ENCODE measurements around the gene TMEM45A.
"Not testable (repeated sequence)": the region's sequence is repeated elsewhere in the genome, so short reads cannot be mapped to it uniquely, and the experiment has no call there.

Gene TMEM45A

DNA sequence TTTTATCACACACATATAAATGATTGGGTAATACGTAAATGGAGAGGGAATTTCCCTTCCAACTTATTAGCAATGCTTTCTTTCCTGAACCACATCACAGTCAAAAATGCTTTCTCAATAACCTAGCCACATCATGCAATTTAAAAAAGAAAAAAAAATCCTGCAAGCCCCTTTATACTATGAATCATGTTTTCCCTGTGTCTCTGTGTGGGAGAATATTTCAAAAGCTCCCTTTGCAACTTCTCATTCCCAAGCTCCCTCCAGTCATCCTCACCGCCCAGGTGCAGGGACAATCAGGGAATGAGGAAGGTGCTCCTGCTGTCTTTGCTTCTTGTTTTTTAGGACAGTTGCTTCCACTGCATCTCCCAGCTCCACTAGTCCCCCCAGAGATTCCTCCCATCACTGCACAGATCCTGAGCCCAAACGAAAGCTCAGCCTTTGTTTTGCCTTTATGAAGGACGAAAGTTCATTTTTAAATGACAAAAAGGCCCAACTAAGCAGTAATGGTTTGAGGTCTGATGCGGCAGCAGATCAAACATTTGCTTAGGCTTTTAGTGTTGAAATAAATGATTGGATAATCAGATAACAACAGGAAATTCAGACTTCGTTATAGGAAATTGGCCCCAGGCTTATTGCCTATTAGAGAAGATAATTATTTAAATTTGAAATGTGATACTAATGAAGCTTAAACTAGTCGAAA, 69.2 kb downstream of the TMEM45A start:
- DNase-seq, result no peak
- TF ChIP-seq POLR2A (IDR thresholded peaks at IDR 0.05; ENCODE audit: low read length) (no peak), GATA1 (IDR thresholded peaks at IDR 0.05; ENCODE audit: low read depth, low read length) (no peak)

DNA sequence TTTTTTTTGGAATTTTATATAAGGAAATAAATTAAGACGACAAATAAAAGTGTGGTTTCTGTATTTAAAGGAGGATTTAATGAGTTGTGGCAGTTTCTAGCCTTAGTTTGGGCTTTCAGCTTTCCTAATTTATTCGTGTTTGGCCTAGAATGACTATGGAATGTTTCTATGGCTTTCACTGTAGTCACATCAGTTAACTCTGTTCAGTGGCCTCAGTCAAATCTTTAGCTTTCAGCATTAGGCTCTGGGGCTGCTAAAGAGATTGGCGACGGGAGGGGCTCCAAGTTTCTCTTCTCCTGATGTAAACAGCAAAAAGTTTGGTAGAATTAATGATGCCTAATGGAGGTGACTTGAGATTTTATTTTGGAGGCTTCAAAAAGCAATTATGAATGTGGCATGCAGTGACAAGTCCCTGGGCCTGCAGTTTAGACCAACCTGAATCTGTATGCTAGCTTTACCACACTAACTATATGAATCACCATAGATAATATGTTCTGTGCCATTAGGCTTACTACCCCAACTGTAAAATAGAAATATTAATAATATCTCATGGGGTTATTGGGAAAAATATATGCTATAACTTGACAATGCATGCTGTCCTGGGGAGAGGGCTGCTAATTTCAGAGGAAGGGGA, 69.9 kb downstream of the TMEM45A start:
- TF ChIP-seq GATA1 (IDR thresholded peaks at IDR 0.05; ENCODE audit: low read depth, low read length) (no peak), POLR2A (IDR thresholded peaks at IDR 0.05; ENCODE audit: low read length) (no peak)
- no peak for DNase-seq

DNA sequence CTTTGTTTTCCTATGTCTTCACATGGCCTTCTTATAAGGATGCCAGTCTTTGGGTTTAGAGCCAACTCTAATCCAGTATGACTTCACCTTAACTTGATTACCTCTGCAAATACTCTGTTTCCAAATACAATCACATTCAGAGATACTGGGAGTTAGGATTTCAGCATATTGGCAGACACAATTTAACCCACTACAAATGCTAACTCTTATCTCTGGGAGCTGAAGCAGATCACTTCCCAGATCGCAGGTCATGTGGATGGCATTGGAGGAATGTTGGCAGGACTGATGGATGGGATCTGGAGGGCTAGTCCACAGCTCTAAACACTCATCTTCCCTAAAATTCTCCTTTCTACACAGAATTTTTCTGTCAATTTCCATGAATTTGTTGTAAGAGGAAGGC, 70.8 kb downstream of the TMEM45A start:
- TF ChIP-seq GATA1 (IDR thresholded peaks at IDR 0.05; ENCODE audit: low read depth, low read length) (no peak), POLR2A (IDR thresholded peaks at IDR 0.05; ENCODE audit: low read length) (no peak)
- no peak for DNase-seq

DNA sequence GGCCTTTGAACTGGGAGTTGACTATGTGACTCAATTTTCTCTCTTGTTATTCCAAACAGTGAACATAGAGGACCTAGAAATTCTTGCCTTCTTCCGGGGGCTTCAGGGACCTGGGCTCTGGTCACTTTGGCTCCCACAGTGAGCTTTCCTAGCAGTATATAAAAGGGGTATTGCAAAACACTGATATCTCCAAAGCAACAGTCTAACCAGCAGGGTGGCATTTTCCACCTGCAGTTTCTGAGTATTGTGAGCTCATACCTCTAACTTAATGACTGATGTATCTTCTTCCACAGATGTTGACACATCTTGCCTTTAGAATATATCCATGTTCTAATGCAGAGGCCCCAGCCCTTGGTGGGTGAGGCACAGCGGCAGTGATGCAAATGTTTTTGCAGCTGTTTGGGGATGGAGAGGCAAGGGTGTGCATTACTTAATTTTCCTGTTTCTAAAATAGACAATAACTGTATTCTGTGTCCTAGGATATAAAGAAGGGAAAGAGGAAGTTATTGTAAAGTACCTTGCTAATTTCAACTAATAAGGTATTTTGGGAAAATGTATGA, 71.3 kb downstream of the TMEM45A start:
- TF ChIP-seq GATA1 (IDR thresholded peaks at IDR 0.05; ENCODE audit: low read depth, low read length), result no peak
- no peak for TF ChIP-seq POLR2A (IDR thresholded peaks at IDR 0.05; ENCODE audit: low read length)
- DNase-seq, result no peak

DNA sequence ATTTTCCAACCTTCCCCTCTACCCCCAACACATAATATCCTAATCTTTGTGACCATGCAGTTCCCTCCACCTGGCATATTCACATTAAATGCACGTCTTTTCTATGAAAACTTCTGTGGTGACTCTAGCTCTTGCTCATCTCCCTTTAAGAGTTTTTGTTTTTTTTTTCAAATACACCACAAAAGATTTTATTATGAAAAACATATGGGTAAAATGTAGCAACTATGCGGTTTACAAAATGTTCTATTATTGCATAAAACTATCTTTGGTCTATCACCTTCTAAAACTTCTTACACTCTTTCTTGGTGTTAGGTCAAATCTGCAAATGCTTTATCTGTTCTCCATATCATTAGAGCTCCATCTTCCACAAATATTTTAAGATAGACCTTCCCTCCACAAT, 78.4 kb downstream of the TMEM45A start:
- TF ChIP-seq POLR2A (IDR thresholded peaks at IDR 0.05; ENCODE audit: low read length), result no peak
- no peak for TF ChIP-seq GATA1 (IDR thresholded peaks at IDR 0.05; ENCODE audit: low read depth, low read length)

DNA sequence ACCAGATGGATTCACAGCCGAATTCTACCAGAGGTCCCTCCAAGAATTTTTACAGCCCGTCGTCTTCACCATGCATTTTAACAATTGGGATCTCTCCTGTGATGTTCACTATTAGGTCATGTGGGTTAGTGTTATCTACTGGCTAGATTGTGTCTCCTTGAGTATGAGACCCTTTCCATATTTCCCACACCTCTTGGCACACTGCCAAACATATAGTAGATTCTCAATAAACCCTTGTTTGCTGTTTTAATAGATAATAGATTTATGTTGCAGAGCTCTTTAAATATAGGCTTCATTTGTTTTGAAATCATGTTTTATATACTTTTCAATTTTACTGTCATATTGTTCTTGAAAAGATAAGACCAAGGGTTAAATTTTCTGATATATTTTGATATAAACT, 82.1 kb downstream of the TMEM45A start:
- no peak for DNase-seq
- TF ChIP-seq POLR2A (IDR thresholded peaks at IDR 0.05; ENCODE audit: low read length) (no peak), GATA1 (IDR thresholded peaks at IDR 0.05; ENCODE audit: low read depth, low read length) (no peak)

More for the DNA sequence above, 78.4 kb downstream of the TMEM45A start:
- no peak for DNase-seq

DNA sequence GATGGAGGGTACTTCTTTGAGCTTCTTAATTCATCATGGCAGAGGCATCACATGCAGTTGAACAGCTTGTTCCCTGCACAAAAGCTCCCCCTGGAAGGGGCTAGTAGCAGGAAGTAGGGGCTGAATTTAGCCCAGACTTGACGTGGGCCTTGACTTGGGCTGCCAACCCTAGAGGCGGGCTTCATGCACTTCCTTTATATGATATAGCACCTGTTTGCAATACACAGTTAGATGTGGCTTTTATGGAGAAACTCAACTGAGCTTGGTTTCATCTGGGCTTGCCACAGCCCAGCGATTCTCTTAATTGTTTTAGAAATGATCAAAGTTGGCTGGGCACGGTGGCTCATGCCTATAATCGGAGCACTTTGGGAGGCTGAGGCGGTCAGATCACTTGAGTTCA, 83.3 kb downstream of the TMEM45A start:
- DNase-seq, result no peak
- no peak for TF ChIP-seq GATA1 (IDR thresholded peaks at IDR 0.05; ENCODE audit: low read depth, low read length)
- no peak for TF ChIP-seq POLR2A (IDR thresholded peaks at IDR 0.05; ENCODE audit: low read length)

DNA sequence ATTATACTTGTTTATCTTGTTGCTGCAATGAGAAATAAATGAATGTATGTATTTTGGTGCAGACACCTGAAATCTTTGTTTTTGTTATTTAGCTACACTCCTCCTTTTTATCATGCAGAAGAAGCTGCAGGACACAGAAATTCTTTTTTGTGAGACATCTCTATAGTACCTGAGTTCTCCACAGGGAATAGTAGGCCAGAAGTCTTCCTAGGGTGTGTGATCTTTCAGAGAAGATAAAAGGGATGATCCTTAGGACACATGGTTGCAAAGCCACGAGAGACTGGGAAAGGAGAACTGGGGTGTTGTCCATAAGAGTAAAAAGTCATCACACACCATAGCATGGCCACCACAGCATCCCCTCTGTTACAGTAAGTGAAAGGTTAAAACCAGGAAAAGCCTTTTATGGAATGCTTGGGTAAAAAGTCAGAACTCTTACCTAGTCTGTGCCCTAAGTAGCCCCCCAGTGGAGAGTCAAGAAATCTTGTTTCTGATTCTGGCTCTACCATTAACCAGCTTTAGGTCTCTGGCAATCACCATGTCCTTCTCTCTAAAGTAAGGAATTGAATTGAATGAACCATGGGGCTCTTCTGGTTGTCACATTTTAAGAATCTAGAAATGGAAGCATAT, 85.1 kb downstream of the TMEM45A start:
- DNase-seq, result no peak
- TF ChIP-seq POLR2A (IDR thresholded peaks at IDR 0.05; ENCODE audit: low read length) (no peak), GATA1 (IDR thresholded peaks at IDR 0.05; ENCODE audit: low read depth, low read length) (no peak)

DNA sequence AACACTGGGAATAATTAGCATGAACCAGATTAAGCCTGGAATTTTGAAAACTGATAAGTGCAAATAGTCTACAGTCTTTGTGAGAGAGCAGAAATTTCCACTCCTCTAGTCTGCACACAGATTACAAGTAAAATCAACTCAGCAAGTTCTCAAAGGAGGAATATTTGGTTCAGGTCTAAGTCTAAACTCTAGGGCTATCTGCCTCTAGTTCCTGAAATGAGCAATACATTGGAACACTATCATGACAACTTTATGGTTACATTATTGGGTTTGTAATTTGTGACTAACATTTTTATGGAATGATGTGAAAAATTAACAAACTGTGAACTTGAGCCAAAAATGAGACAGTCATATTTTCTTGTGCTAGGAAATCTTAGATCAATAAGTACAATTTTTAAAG, 86.2 kb downstream of the TMEM45A start:
- TF ChIP-seq GATA1 (IDR thresholded peaks at IDR 0.05; ENCODE audit: low read depth, low read length), result no peak
- TF ChIP-seq POLR2A (IDR thresholded peaks at IDR 0.05; ENCODE audit: low read length), result no peak

DNA sequence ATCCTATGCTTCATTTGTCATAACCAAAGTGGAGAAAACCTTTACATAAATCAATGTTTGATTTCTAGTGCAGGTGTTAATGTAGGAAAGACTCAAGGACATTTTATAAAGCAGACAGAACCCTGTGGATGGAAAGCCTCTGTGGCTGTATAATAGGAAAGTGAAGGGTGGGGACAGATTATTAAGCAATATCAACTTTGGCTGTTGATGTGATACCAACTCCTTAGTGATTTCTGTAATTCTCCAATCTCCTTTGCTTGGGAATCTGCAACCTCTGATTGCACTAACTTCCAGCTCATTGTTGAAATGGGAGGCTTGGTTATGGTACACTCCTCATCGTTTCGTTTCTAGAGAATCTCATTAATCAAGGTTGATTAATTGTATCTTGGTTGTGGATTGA, 87.7 kb downstream of the TMEM45A start:
- DNase-seq, result no peak
- no peak for TF ChIP-seq POLR2A (IDR thresholded peaks at IDR 0.05; ENCODE audit: low read length)
- no peak for TF ChIP-seq GATA1 (IDR thresholded peaks at IDR 0.05; ENCODE audit: low read depth, low read length)

More for the DNA sequence above, 86.2 kb downstream of the TMEM45A start:
- DNase-seq, result no peak

DNA sequence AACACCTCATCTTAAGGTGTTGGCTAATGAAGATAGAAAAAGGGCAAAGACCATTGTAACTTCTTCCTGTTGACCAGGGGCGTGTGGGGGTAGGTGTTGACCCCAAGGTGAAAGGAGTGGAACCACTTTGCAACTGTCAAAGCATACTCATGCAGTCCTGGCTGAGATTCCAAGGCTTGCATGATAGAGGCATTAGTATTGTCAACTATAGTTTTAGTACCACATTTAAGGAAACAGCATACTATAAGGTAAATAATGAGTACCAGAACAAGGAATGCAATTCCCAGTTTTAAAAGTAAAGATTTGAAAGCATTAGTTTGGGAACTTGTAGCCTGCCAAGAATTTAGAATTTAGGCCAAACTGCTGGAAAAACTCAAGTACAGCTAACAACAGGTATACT, 89.2 kb downstream of the TMEM45A start:
- DNase-seq, result no peak
- TF ChIP-seq POLR2A (IDR thresholded peaks at IDR 0.05; ENCODE audit: low read length), result no peak
- no peak for TF ChIP-seq GATA1 (IDR thresholded peaks at IDR 0.05; ENCODE audit: low read depth, low read length)

DNA sequence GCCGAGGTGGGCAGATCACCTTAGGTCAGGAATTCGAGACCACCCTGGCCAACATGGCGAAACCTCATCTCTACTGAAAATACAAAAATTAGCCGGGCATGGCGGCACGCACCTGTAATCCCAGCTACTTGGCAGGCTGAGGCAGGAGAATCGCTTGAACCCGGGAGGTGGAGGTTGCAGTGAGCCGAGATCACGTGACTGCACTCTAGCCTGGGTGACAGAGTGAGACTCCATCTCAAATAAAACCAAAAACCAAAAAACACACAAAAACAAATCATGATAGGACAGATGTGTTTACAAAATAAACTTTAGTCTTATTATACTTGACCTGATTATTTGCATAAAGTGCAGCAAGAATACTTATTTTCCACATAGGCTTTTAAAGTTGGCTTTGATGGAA, 89.7 kb downstream of the TMEM45A start:
- DNase-seq, result not testable (repeated sequence)

DNA sequence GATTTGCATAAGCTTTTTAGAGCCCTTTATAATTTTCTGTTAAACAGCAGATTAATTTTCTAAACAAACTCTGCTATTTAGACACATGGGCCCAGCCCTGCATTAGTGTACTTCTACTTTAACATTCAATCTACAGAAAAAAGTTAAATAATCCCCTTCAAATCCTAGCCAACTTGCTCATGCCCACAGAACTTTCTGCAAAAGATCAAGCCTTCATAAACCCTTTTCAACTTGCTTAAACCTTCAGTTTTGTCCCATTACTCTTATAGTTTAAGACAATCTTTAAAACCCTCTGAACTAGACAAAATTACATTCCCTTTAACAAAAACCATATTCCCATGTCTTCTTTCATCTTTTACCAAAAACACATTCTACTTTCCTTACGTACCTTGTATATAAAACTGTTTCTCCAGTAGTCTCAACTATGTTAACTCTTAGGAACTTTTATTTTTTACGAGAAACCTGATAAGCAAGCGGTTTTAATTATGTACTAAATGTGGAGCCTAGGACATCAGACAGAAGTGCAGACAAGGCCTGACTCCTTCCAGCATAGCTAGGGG, 91.8 kb downstream of the TMEM45A start:
- TF ChIP-seq GATA1 (IDR thresholded peaks at IDR 0.05; ENCODE audit: low read depth, low read length), result no peak
- no peak for TF ChIP-seq POLR2A (IDR thresholded peaks at IDR 0.05; ENCODE audit: low read length)
- no peak for DNase-seq

DNA sequence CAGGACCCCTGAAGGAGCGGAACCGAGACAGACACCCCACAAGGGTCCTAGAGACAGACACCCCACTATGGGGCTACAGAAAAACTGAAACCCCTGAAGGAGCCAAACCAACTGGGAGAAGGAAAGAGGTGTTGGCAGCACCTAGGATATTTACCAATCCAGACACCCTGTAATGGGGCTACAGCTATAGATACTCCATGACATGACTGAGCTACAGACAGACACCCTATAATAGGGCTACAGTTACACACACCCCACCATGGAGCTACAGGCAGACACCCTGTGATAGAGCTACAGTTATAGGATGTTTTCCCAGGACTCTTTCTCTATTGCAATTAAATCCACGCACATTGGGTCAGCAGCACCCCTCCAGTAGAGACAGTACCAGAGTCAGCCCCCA, 94.4 kb downstream of the TMEM45A start:
- no peak for TF ChIP-seq POLR2A (IDR thresholded peaks at IDR 0.05; ENCODE audit: low read length)
- TF ChIP-seq GATA1 (IDR thresholded peaks at IDR 0.05; ENCODE audit: low read depth, low read length), result no peak

More for the DNA sequence above, 94.4 kb downstream of the TMEM45A start:
- no peak for DNase-seq
